ENCODE data around the gene PROM1.

Gene PROM1

GRCh38 chr4:16056681-16057385 lies 27.0 kb downstream of the PROM1 start:
- DNase-seq, result no peak

DNA sequence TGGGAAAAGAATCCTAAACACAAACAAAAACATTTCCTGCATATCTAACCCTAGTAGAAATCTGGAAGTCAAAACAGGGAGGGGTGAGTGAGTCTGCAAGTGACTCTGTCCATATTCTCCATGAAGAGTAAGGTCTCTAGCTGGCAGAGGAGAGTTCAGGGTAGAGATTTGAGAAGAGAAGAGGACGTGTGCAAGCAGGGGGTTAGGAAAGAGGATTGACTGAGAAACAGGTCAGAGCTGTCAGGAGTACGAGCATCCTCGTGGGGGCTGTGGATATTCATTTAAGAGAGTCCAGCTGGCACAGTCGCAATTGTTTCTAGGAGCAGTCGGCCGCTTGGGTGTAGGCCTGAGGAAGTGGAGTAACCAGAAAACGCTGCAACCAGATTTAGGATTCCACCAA lies 27.9 kb downstream of the PROM1 start:
- DNase-seq, result no peak

DNA sequence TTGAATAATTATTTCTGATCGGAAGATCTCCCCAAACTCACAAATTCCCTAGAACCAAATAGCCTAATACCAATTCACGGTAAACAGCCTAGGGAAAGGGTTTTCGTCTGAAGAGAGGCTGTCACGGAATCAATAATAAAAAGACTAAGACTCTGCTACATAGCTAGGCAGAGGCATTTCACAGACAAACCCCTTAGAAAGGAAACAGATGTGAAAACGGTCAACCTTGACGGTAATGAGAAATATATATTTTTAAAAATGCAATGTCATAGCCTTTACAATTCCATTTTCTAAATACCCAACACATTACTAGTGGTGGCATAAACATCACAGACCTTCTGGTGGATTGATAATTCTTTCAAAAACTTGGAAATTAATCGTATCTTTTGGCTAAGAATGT lies 28.4 kb downstream of the PROM1 start:
- DNase-seq, result no peak

GRCh38 chr4:16052939-16053338 lies 30.9 kb downstream of the PROM1 start:
- no peak for DNase-seq

DNA sequence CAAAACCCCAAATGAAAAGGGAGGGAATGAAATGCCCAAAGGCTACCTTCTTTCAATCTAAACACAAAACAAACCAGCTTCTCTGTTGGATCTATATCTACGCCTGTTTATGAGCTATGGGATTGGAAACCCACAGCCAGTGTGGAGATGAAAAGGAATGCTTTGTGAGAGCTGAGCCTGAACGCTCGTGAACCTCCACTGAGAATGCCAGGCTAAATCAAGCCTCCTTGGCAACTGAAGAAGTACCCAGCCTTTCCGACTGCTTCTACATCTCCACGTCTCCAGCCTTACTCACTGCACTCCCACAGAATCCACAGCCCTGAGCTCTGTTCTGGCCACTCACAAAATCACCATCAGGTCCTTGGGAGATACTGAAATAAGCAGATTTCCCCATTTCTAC lies 31.8 kb downstream of the PROM1 start:
- DNase-seq, result no peak

DNA sequence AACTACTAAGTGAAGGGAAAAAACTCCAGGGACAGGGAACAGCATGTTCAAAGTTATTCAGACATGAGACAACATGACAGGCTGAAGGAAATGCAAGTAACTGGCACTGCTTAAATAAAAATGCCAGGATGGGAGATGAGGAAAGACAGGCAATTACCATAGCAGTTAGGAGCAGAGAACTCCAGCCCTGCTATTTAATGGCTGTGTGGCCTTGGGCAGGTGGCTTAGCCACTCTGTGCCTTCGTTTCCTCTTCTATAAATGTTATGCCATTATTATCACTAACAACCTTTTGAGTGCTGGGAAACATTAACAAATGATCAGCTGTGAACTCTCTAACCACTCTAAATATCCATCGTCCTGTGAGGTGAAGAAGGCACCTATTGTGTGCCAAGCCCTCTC lies 32.7 kb downstream of the PROM1 start:
- DNase-seq, result no peak

DNA sequence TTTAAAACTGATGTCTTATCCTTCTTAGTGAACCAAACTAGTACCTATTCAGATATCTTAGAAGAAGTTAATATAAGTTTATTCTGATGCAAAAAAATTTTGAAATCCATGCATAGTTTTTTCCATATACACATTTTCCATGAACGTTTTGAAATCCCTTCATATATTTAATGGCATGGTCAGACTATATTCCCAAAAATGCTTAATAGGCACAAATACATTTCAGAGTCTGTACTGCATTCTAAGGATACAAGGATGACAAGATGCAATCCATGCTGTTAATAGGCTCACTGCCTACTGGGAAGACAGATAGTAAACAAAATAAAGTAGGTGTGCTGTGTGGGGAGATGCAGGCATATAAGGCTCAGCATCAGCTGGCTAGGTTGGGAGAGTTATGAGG lies 33.2 kb downstream of the PROM1 start:
- DNase-seq, result no peak

DNA sequence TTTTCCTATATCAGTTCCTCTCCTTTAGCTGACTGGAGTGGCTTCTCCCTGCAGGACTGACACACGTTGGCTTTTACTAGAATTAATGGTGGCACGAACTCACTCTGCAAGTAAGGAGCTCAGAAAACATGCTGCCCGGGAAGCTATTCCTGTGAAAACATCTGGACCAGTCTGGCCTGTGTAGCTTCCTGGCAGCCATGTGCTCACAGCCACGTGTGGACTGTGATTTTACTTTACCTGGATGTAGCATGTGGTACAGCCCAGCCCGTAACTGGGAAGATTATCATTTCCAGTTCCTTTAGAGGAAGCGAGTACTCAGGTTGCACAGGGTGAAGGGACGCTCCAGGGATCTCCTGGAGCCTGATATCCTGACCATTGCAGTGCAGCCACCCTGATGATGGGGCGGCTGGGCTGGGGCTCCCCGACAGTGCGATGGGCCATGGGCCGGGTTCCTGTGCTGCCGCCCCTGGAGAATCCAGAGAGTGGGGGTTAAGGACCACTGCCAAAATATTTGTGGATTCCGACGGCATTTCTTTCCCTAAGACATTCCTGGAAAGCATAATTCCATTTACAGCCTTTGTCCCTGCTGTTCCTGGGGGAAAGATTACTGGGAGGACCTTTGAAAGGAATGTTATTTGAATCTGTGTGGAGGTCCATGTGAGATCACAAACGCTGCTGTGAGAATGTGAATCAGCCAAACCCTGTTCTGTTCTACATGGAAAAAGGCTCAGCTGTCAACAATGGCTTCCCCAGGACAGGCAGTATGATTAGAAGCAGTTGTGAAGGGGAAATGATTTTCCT lies 35.0 kb downstream of the PROM1 start:
- no peak for DNase-seq

DNA sequence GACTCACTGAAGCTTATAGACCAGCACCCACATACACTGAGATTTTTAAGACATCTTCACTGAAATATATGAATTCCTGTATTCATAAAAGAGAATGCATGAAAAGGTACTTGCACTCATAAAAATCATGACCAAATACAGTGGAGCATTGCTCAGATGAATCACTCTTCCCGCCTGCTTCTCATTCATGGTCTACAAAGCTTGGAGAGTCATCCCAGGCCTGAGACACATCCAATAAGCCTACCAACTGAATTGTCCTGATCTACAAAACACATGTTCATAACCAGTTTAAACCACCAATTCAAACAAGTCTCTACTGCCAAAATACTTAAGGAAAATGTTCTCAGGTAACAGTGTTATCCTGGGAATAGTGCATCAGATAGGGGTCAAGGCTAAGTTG lies 38.1 kb downstream of the PROM1 start:
- DNase-seq, result no peak

- no peak for DNase-seq
These were observed 40.0 kb downstream of the PROM1 start for GRCh38 chr4:16043642-16044498.

DNA sequence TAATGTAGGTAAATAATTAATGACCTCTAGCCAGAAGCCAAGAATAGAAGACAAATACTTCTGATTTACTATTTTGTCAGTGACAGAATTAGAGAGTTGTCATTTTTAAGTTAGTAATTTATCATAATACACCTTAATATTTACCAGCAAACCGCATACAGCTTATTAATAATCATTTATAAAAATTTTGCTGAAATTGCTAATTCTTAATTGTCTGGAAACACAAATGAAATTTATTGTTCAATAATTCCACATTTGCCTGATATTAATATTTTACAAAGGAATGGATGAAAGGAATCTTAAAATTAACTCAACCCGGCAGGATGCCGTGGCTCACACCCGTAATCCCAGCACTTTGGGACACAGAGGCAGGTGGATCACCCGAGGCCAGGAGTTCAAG lies 44.7 kb downstream of the PROM1 start:
- DNase-seq, result no peak

DNA sequence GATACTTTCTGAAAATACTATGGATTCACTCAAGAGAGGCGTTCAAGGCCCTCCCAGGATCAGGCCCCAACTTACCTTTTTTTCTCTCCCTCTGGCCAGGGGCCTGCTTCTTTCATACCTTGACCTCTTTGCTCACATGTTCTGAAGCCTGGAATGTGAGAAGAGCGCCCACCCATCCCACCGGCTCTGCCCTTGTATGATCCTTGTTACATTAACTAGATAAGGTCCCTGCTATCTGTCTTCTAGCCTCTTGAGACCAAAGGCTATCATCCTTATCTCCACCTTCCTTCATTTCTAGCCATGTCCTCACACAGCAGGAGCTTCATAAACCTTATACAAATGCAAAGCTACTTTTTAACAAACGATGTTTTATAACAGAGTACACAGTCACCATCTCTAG lies 45.9 kb downstream of the PROM1 start:
- no peak for DNase-seq

- no peak for DNase-seq
These were observed 48.0 kb downstream of the PROM1 start for GRCh38 chr4:16035843-16036242.

DNA sequence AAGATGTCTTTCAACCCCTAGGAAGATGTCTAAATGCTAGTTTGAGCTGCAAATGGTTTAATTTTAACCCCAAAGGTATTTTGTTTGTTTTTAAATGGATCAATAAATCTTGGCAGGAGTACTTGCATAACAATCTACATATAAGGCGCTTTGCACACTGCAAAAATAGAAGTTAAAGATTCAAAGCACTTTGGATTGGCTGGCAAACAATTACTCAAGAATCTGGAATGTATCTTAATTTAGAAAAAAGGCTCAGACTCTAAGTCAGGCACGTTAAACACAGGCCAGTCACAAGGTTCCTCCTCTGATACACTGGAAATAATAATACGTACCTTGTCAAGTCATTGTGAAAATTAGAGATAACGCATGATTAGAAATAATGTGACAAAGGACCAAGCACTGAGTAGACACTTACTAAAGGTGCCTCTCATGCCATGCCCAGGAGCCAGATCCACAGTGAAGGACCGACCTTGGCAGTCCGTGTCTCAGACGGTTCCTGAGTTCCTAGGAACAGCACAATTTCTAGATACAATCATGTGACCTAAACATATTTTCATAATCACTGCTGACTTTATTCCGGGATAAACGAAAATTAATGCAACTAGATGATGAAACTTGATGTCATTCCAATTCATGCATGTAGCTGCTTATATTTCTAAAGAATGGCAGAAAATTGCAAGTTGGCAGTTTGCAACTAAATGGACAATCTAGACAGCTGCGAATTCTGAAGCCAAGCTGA lies 49.6 kb downstream of the PROM1 start:
- DNase-seq, result no peak

- no peak for DNase-seq
These were observed 51.4 kb downstream of the PROM1 start for GRCh38 chr4:16032396-16032770.

DNA sequence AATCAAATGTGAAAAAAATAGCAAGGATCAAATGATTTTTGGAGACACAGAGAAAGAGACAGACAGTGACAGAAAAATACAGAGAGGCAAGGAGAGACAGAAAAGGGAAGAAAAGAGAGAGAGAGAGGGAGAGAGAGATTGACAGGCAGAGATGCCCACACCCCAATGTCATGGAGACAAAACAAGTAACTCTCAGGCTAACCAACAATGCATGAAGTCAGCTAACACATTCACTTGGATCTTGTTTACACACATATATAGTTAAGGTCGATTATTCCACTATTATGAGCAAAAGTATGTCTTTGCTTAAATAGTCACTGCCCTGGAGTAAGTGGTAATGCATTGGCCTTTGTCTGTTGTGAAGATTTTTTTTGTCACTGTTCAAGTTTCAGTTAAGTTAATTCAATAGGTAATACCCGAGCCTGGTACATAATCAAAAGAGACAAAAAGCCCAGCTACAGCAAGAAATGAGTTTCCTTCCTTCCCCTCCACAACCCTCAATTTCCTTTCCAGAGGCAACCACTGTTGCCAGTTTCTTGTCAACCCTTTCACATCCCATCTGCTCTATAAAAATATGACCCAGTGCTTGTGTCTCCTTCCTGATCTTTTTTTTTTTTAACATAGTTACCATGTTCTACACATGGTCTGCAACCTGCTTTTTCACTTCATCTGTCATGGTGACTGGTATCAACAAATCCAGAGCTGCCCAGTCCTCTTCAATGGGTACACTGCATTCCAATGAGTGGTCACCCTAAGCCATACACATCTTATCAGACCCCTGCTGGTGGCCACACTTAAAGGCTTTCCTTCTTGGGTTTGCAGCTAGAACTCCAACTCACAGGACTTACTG lies 52.1 kb downstream of the PROM1 start:
- no peak for DNase-seq

DNA sequence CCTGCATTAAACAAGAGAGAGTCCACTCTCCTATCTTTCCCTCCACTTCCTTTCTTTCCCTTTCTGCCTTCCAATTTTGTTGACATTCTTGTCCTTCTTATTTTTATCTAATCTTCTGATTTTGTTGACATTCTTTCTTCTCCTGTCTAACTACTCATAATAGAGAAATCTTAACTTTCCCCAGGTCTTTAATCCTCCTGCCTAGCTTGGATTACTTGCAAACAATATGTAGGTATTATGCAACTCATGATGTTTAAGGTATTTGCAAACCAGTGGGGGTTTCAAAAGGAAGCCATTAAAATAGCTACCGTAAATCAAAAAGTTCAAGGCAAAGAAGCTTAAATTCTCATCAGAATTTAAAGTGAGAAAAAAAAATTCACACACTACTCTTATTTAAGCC lies 53.9 kb downstream of the PROM1 start:
- DNase-seq, result no peak

GRCh38 chr4:16029262-16029661 lies 54.6 kb downstream of the PROM1 start:
- no peak for DNase-seq

- DNase-seq, result no peak
These were observed 56.2 kb downstream of the PROM1 start for GRCh38 chr4:16027626-16028025.

DNA sequence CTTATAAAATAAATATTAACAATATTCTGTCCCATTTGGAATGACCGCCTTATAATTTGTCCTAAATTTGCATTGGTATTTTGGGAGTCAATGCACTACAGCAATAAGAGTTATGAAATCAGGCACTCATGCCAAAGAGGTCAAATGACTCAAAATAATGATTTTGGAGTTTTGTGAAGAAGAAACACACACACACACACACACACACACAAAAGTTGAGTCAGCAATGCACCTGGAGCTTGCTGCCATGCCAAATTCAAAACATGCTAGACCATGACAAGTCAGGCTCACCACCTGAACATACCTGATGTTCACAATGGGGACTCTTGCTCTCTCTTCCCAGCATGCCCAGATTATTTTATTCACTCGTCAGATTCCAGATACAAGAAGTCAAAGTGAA lies 56.7 kb downstream of the PROM1 start:
- no peak for DNase-seq

DNA sequence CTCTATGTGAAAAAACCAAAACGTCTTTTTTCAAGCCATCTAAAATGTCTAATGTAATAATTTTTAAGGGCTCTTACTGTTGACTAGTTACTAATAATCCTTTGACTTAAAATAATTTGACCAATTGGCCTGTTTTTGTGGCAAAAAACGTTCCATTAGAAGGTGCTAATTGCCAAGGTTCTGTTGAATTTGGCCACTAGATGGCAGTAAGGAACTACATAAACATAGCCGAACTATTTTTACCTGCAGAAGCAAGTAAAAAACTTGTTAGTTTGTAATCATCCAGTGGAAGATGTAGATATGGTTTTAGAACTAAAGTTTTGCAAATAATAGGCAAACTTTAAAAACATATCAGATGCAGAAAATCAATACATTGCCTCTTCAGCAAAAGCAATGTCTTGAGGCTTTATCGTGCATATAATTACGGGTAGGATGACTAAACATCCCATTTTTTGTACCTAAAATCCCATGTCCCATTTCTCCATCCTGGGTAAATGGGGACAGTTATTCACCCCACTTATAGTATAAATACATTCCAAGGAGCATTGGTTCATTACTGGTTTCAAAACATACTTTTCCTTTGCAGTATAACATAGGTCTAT lies 57.6 kb downstream of the PROM1 start:
- DNase-seq, result peak; percentile 65

- DNase-seq, result no peak
These were observed 58.6 kb downstream of the PROM1 start for GRCh38 chr4:16025268-16025667.
